WTC11 (cell line): ENCODE measurements around the gene MAB21L4. TPM values are rescaled to one million over a fixed set of nuclear protein-coding genes. Genes with fewer than 3 reads are reported as not detected.

Source experiments
- ATAC-seq: fragments of 200-7000 bp; cut with Tn5 transposase; 2 replicates; pipeline ENCODE4 v1.10.0; 2021; ENCODE audit warnings: mild to moderate bottlenecking, moderate library complexity
- CTCF ChIA-PET: fragments of 300-600 bp; sonication (Branson Sonifier 250); formaldehyde crosslinking; loops from one replicate; lab custom pipeline; 2021; ENCODE audit warnings: antibody characterized with exemption; lab: Charles Lee
- POLR2A ChIA-PET: fragments of 350-600 bp; sonication (Branson Sonifier 250); formaldehyde crosslinking; loops from one replicate; lab custom pipeline; 2021; ENCODE audit warnings: antibody characterized with exemption; lab: Charles Lee
- DNase-seq: peaks from one replicate; pipeline ENCODE4 v3.0.0; 2021; ENCODE audit warnings: low spot score
- H3K27ac Mint-ChIP-seq: 2 replicates; pipeline ENCODE4 v1.8.0; 2021; ENCODE audit warnings: mixed read lengths
- H3K27me3 Mint-ChIP-seq: 2 replicates; pipeline ENCODE4 v1.8.0; 2021; ENCODE audit warnings: low read depth, mild to moderate bottlenecking, moderate library complexity, mixed read lengths
- H3K36me3 Mint-ChIP-seq: 2 replicates; pipeline ENCODE4 v1.8.0; 2021; ENCODE audit warnings: mixed read lengths
- H3K4me1 Mint-ChIP-seq: 2 replicates; pipeline ENCODE4 v1.8.0; 2022; ENCODE audit warnings: mixed read lengths
- H3K4me3 Mint-ChIP-seq: 2 replicates; pipeline ENCODE4 v1.8.0; 2021; ENCODE audit warnings: mild to moderate bottlenecking, moderate library complexity, mixed read lengths
- H3K9me3 Mint-ChIP-seq: 2 replicates; pipeline ENCODE4 v1.8.0; 2021; ENCODE audit warnings: mixed read lengths
- AR ChIP-seq: fragments of 250-450 bp; sonication (Bioruptor Pico); IDR thresholded peaks from 2 replicates; pipeline ENCODE4 v1.9.0; 2021; ENCODE audit warnings: mild to moderate bottlenecking
- CBFB ChIP-seq: sonication (generic); formaldehyde crosslinking; IDR thresholded peaks from 2 replicates; pipeline ENCODE4 v1.8.1; 2022; ENCODE audit warnings: mild to moderate bottlenecking, low read depth, missing genetic modification reagents
- ELF4 ChIP-seq: sonication (generic); formaldehyde crosslinking; IDR thresholded peaks from 2 replicates; pipeline ENCODE4 v1.8.1; 2022; ENCODE audit warnings: low read depth, mild to moderate bottlenecking, moderate library complexity, missing genetic modification reagents
- ERG ChIP-seq: fragments of 250-450 bp; sonication (Bioruptor Pico); IDR thresholded peaks from 2 replicates; pipeline ENCODE4 v1.8.0; 2021; ENCODE audit warnings: mild to moderate bottlenecking
- IRF2 ChIP-seq: sonication (generic); formaldehyde crosslinking; IDR thresholded peaks from 2 replicates; pipeline ENCODE4 v1.8.0; 2022; ENCODE audit warnings: low read depth, missing genetic modification reagents, borderline replicate concordance
- JAZF1 ChIP-seq: fragments of 250-450 bp; sonication (Bioruptor Pico); IDR thresholded peaks from 2 replicates; pipeline ENCODE4 v1.9.0; 2021; ENCODE audit warnings: moderate library complexity, mild to moderate bottlenecking, inconsistent platforms
- JUN ChIP-seq: sonication (generic); formaldehyde crosslinking; IDR thresholded peaks from 2 replicates; pipeline ENCODE4 v1.8.0; 2023; ENCODE audit warnings: mild to moderate bottlenecking, missing genetic modification reagents
- KAT7 ChIP-seq: sonication (generic); formaldehyde crosslinking; IDR thresholded peaks from 2 replicates; pipeline ENCODE4 v1.8.1; 2023; ENCODE audit warnings: missing genetic modification reagents, mild to moderate bottlenecking, borderline replicate concordance
- NFE2L1 ChIP-seq: sonication (generic); formaldehyde crosslinking; IDR thresholded peaks from 2 replicates; pipeline ENCODE4 v1.8.1; 2023; ENCODE audit warnings: missing genetic modification reagents
- NR2C2 ChIP-seq: sonication (generic); formaldehyde crosslinking; IDR thresholded peaks from 2 replicates; pipeline ENCODE4 v1.8.0; 2022; ENCODE audit warnings: mild to moderate bottlenecking, missing genetic modification reagents
- NR3C1 ChIP-seq: sonication (generic); formaldehyde crosslinking; conservative IDR thresholded peaks from 2 replicates; pipeline ENCODE4 v1.8.1; 2023; ENCODE audit warnings: low read depth, mild to moderate bottlenecking, missing genetic modification reagents
- PRRX2 ChIP-seq: fragments of 250-450 bp; sonication (Bioruptor Pico); IDR thresholded peaks from 2 replicates; pipeline ENCODE4 v1.8.0; 2021; ENCODE audit warnings: mild to moderate bottlenecking
- SMAD4 ChIP-seq: sonication (generic); formaldehyde crosslinking; IDR thresholded peaks from 2 replicates; pipeline ENCODE4 v1.8.0; 2022; ENCODE audit warnings: mild to moderate bottlenecking, missing genetic modification reagents
- SP1 ChIP-seq: sonication (generic); formaldehyde crosslinking; conservative IDR thresholded peaks from 2 replicates; pipeline ENCODE4 v1.8.1; 2022; ENCODE audit warnings: missing genetic modification reagents
- TEAD1 ChIP-seq: sonication (generic); formaldehyde crosslinking; IDR thresholded peaks from 2 replicates; pipeline ENCODE4 v1.8.0; 2022; ENCODE audit warnings: mild to moderate bottlenecking, missing genetic modification reagents
- TP53 ChIP-seq: sonication (generic); formaldehyde crosslinking; IDR thresholded peaks from 2 replicates; pipeline ENCODE4 v1.8.1; 2023; ENCODE audit warnings: mild to moderate bottlenecking, missing genetic modification reagents
- ZBTB43 ChIP-seq: sonication (generic); formaldehyde crosslinking; IDR thresholded peaks from 2 replicates; pipeline ENCODE4 v1.8.1; 2023; ENCODE audit warnings: mild to moderate bottlenecking, missing genetic modification reagents
- ZNF121 ChIP-seq: sonication (generic); formaldehyde crosslinking; IDR thresholded peaks from 2 replicates; pipeline ENCODE4 v1.8.0; 2023; ENCODE audit warnings: missing genetic modification reagents
- ZNF263 ChIP-seq: sonication (generic); formaldehyde crosslinking; IDR thresholded peaks from 2 replicates; pipeline ENCODE4 v1.8.1; 2022; ENCODE audit warnings: low read depth, mild to moderate bottlenecking, moderate library complexity, missing genetic modification reagents
- total RNA-seq: library from RNA; stranded (reverse); gene quantifications from 3 replicates; pipeline ENCODE4 v1.2.3, GENCODE V29; 2021
- TF ChIP-seq, protein P1 (sequence below): fragments of 200-600 bp; IDR thresholded peaks from 2 replicates; pipeline ENCODE4 v1.8.0; 2022; ENCODE audit warnings: antibody characterized with exemption
- TF ChIP-seq, protein P2 (sequence below): sonication (generic); formaldehyde crosslinking; conservative IDR thresholded peaks from 2 replicates; pipeline ENCODE4 v1.8.1; 2022; ENCODE audit warnings: mild to moderate bottlenecking, missing genetic modification reagents
- TF ChIP-seq, protein P3 (sequence below): sonication (generic); formaldehyde crosslinking; IDR thresholded peaks from 2 replicates; pipeline ENCODE4 v1.8.0; 2022; ENCODE audit warnings: mild to moderate bottlenecking, missing genetic modification reagents
- TF ChIP-seq, protein P4 (sequence below): sonication (generic); formaldehyde crosslinking; IDR thresholded peaks from 2 replicates; pipeline ENCODE4 v1.8.1; 2023; ENCODE audit warnings: mild to moderate bottlenecking, missing genetic modification reagents, moderate library complexity
- TF ChIP-seq, protein P5 (sequence below): sonication (generic); formaldehyde crosslinking; IDR thresholded peaks from 2 replicates; pipeline ENCODE4 v1.8.1; 2023; ENCODE audit warnings: mild to moderate bottlenecking, missing genetic modification reagents, moderate library complexity

MAB21L4 gene
- total RNA-seq, 1 experiment from 2014 or later: not detected

GRCh38 chr2:240913810-240914644 is 18.1 kb upstream of the MAB21L4 start (continued):
- TF ChIP-seq, protein P1, sequence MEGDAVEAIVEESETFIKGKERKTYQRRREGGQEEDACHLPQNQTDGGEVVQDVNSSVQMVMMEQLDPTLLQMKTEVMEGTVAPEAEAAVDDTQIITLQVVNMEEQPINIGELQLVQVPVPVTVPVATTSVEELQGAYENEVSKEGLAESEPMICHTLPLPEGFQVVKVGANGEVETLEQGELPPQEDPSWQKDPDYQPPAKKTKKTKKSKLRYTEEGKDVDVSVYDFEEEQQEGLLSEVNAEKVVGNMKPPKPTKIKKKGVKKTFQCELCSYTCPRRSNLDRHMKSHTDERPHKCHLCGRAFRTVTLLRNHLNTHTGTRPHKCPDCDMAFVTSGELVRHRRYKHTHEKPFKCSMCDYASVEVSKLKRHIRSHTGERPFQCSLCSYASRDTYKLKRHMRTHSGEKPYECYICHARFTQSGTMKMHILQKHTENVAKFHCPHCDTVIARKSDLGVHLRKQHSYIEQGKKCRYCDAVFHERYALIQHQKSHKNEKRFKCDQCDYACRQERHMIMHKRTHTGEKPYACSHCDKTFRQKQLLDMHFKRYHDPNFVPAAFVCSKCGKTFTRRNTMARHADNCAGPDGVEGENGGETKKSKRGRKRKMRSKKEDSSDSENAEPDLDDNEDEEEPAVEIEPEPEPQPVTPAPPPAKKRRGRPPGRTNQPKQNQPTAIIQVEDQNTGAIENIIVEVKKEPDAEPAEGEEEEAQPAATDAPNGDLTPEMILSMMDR: peak; percentile 96
- TF ChIP-seq NFE2L1 (CRISPR knock-in tag): no peak
- no peak for TF ChIP-seq ELF4 (CRISPR knock-in tag)
- 0 out of 2 replicates have a peak, but pooled peaks have one; percentile 33 for TF ChIP-seq NR2C2 (CRISPR knock-in tag)
- TF ChIP-seq SP1 (CRISPR knock-in tag): no peak

DNA sequence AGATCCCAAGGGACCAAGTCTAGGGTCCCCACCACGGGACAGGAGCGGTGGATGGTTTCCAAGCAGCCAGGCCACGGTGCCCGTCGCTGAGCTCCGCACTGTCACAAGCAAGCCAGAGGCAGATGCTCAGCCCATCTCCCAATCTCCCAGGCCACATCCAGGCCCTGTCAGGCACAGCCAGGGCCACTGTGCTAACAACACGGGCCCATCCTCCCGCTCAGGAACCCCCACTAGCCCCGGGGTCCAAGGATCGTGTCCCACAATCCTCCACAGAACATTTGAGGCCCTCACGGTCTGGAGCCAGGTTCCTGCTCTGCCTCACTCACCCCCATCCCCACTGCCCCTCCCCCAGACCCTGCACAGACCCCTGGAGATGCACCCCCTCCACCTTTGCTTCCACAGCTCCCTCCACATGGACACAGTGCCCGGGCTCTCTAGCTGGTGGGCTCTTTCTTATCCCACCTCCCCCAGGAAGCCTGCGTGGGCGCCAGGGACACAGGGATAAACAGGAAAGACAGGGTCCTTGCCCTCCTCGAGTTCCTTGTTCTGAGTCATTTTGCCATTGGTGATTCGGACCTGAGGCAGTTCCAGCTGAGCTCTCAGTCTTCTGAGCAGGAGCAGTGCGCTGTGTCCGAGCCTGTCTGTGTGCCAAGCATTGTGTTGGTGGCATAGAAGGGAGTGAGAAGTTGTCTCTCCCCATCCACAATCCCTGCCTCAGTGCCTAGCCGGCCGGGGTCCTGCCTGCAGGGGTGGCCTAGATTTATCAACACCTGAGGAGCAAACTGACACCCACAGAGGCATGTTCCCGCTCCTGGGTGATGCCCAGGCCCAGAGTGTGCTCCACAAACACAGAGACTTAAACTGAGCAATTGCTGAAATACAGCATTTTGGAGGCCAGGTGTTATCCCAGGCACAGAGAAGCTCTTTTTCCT is 17.2 kb upstream of the MAB21L4 start:
- Mint-ChIP-seq H3K9me3 (no peaks in the 10 kb centered on the region), H3K4me1 (no peaks in the 10 kb centered on the region), H3K36me3 (no peaks in the 10 kb centered on the region), H3K27ac (no peak overlapping the region), H3K27me3 (peaks cover 6% of the 10 kb centered on the region)
- ATAC-seq: no peak
- CTCF ChIA-PET: interaction anchor here (1.0 to 4.3 kb wide), 10 partner anchors 8 to 236 kb away, joined by 4 to 38 read pairs (median 10); partner anchors contain the start of genes MAB21L4 and PASK
- no peak for TF ChIP-seq SMAD4 (CRISPR knock-in tag)
- TF ChIP-seq, protein P2, sequence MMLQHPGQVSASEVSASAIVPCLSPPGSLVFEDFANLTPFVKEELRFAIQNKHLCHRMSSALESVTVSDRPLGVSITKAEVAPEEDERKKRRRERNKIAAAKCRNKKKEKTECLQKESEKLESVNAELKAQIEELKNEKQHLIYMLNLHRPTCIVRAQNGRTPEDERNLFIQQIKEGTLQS (CRISPR knock-in tag): no peak
- TF ChIP-seq ZNF263 (CRISPR knock-in tag): no peak
- TF ChIP-seq NR3C1 (CRISPR knock-in tag): no peak
- TF ChIP-seq TP53: no peak
- no peak for TF ChIP-seq AR
- TF ChIP-seq, protein P3, sequence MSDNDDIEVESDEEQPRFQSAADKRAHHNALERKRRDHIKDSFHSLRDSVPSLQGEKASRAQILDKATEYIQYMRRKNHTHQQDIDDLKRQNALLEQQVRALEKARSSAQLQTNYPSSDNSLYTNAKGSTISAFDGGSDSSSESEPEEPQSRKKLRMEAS: no peak
- TF ChIP-seq, protein P4, sequence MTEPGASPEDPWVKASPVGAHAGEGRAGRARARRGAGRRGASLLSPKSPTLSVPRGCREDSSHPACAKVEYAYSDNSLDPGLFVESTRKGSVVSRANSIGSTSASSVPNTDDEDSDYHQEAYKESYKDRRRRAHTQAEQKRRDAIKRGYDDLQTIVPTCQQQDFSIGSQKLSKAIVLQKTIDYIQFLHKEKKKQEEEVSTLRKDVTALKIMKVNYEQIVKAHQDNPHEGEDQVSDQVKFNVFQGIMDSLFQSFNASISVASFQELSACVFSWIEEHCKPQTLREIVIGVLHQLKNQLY (CRISPR knock-in tag): no peak
- no peak for TF ChIP-seq ERG
- TF ChIP-seq PRRX2 (CRISPR knock-in tag): no peak
- TF ChIP-seq, protein P5, sequence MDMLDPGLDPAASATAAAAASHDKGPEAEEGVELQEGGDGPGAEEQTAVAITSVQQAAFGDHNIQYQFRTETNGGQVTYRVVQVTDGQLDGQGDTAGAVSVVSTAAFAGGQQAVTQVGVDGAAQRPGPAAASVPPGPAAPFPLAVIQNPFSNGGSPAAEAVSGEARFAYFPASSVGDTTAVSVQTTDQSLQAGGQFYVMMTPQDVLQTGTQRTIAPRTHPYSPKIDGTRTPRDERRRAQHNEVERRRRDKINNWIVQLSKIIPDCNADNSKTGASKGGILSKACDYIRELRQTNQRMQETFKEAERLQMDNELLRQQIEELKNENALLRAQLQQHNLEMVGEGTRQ (CRISPR knock-in tag): no peak
- no peak for TF ChIP-seq IRF2
- no peak for TF ChIP-seq CBFB (CRISPR knock-in tag)
- TF ChIP-seq JUN (CRISPR knock-in tag): no peak
- TF ChIP-seq TEAD1 (CRISPR knock-in tag): no peak
- no peak for TF ChIP-seq ZNF121
- no peak for TF ChIP-seq ZBTB43 (CRISPR knock-in tag)
- no peak for TF ChIP-seq KAT7 (CRISPR knock-in tag)
- TF ChIP-seq JAZF1 (CRISPR knock-in tag): no peak
- TF ChIP-seq, all 79 proteins: peak for 0
- no peak for DNase-seq
- no peak overlapping the region for H3K4me3 Mint-ChIP-seq
- POLR2A ChIA-PET: interaction anchor here (0.6 kb wide), 1 partner anchor 210 kb away, joined by 3 read pairs; no protein-coding TSS in a partner anchor
